HepG2 (cell line): ENCODE data around the gene INO80E. TPM values are rescaled to one million over a fixed set of nuclear protein-coding genes. Genes with fewer than 3 reads are reported as not detected.

Source experiments
- ATAC-seq: fragments of 200-7000 bp; cut with Tn5 transposase; 3 replicates; pipeline ENCODE4 v1.9.1; 2020; ENCODE audit warnings: mild to moderate bottlenecking, moderate library complexity
- BruUV-seq: library from RNA; stranded (reverse); fragments of 400-500 nt; replicated peaks from 2 replicates; lab custom pipeline; 2021; lab: Mats Ljungman, UMichigan
- CTCF ChIA-PET: fragments of 300-600 bp; formaldehyde crosslinking; extraction: SDS; loops from one replicate; lab custom pipeline; 2021; ENCODE audit warnings: low total read pairs, inconsistent platforms, low intra/inter-chr PET ratio; lab: Yijun Ruan, JAX
- POLR2A ChIA-PET: fragments of 350-600 bp; sonication (Branson Sonifier 250); formaldehyde crosslinking; loops from one replicate; lab custom pipeline; 2020; ENCODE audit warnings: antibody characterized with exemption, inconsistent platforms; lab: Yijun Ruan, JAX
- DNase-seq: peaks from one replicate; pipeline ENCODE4 v3.0.0-alpha.2; 2015; ENCODE audit warnings: low spot score
- FAIRE-seq: peaks from 3 replicates; lab custom pipeline; 2011; peaks lifted over from hg19 to GRCh38; lab: Jason Lieb, UNC
- H2AFZ ChIP-seq: one replicate; pipeline ENCODE4 v1.6.1; 2011; ENCODE audit warnings: low read length, inconsistent platforms
- H3K27ac ChIP-seq: fragments of 300-600 bp; 3 replicates; pipeline ENCODE4 v1.8.0; 2011; ENCODE audit warnings: mixed run types, mild to moderate bottlenecking, mixed read lengths, low read length, inconsistent platforms; ENCODE audit not compliant: insufficient read depth; ENCODE audit errors: extremely low read length
- H3K27me3 ChIP-seq, 2 experiments: fragments of 200-600 bp in 1 of 2; 2 replicates in 1 of 2; 3 replicates in 1 of 2; pipeline versions ENCODE4 v1.6.0 to v1.8.0; 2011; ENCODE audit warnings: low read length in 2 of 2, mild to moderate bottlenecking in 2 of 2, moderate library complexity in 2 of 2, inconsistent platforms in 1 of 2; ENCODE audit not compliant: insufficient read depth in 2 of 2, control insufficient read depth in 1 of 2
- H3K36me3 ChIP-seq, 2 experiments: fragments of 200-600 bp in 1 of 2; replicated peaks in 1 of 2; 2 replicates in 1 of 2; 3 replicates in 1 of 2; pipeline versions ENCODE4 v1.5.1 to v1.8.0; 2011; ENCODE audit warnings: low read length in 2 of 2, inconsistent platforms in 1 of 2; ENCODE audit not compliant: insufficient read depth in 2 of 2, control insufficient read depth in 1 of 2
- H3K4me1 ChIP-seq: 2 replicates; pipeline ENCODE4 v1.5.1; 2012; ENCODE audit warnings: low read length, inconsistent platforms; ENCODE audit not compliant: insufficient read depth
- H3K4me2 ChIP-seq: 2 replicates; pipeline ENCODE4 v1.6.0; 2011; ENCODE audit warnings: low read depth, low read length, inconsistent platforms
- H3K4me3 ChIP-seq, 3 experiments: fragments of 200-600 bp in 1 of 3; sonication (generic), shearing (Covaris generic) in 1 of 3; replicated peaks in 1 of 3; 2 replicates each; pipeline ENCODE4 v1.5.1; 2011 to 2016; ENCODE audit warnings: low read length in 3 of 3, inconsistent platforms in 2 of 3, low read depth in 2 of 3, mild to moderate bottlenecking in 2 of 3, control low read depth in 1 of 3, mixed read lengths in 1 of 3; ENCODE audit not compliant: insufficient read depth in 1 of 3
- H3K79me2 ChIP-seq: one replicate; pipeline ENCODE4 v1.6.1; 2011; ENCODE audit warnings: low read length, inconsistent platforms; ENCODE audit not compliant: insufficient read depth
- H3K9ac ChIP-seq: 2 replicates; pipeline ENCODE4 v1.6.0; 2011; ENCODE audit warnings: mild to moderate bottlenecking, low read depth, low read length, inconsistent platforms; ENCODE audit not compliant: insufficient read depth
- H3K9me3 ChIP-seq: 2 replicates; pipeline ENCODE4 v1.5.1; 2012; ENCODE audit warnings: mild to moderate bottlenecking, low read length
- H4K20me1 ChIP-seq: 2 replicates; pipeline ENCODE4 v1.6.0; 2011; ENCODE audit warnings: inconsistent platforms, mild to moderate bottlenecking, low read length, moderate library complexity; ENCODE audit not compliant: insufficient read depth
- FOSL1 ChIP-seq: sonication (generic); formaldehyde crosslinking; IDR thresholded peaks from 2 replicates; pipeline ENCODE4 v1.9.0; 2021; ENCODE audit warnings: missing genetic modification reagents, borderline replicate concordance
- IKZF4 ChIP-seq: sonication (generic); formaldehyde crosslinking; IDR thresholded peaks from 2 replicates; pipeline ENCODE4 v1.5.1; 2020; ENCODE audit warnings: borderline replicate concordance, mild to moderate bottlenecking, low read depth, missing genetic modification reagents; ENCODE audit errors: not compliant biosample characterization
- POGK ChIP-seq: sonication (generic); formaldehyde crosslinking; conservative IDR thresholded peaks from 2 replicates; pipeline ENCODE4 v1.8.0; 2022; ENCODE audit warnings: mild to moderate bottlenecking, moderate library complexity, missing genetic modification reagents
- RXRA ChIP-seq: sonication (generic); formaldehyde crosslinking; IDR thresholded peaks from 2 replicates; pipeline ENCODE4 v1.5.1; 2020; ENCODE audit warnings: missing genetic modification reagents
- SETDB1 ChIP-seq: sonication (generic); formaldehyde crosslinking; IDR thresholded peaks from 2 replicates; pipeline ENCODE4 v1.5.1; 2020; ENCODE audit warnings: missing genetic modification reagents, mild to moderate bottlenecking, borderline replicate concordance
- ZNF20 ChIP-seq: sonication (generic); formaldehyde crosslinking; IDR thresholded peaks from 2 replicates; pipeline ENCODE4 v1.4.0; 2020; ENCODE audit warnings: mild to moderate bottlenecking, moderate library complexity, missing genetic modification reagents
- WGBS: methylation state at CpG from one replicate; pipeline ENCODE4 v1.1.6; 2017; ENCODE audit warnings: low lambda C conversion rate; 5-methylcytosine and 5-hydroxymethylcytosine counted together
- in situ Hi-C: cut with HindIII; loops from 2 replicates; pipeline ENCODE4 v1.10.0; 2017; ENCODE audit warnings: low pct_unique_long_range_greater_than_20kb; ENCODE audit not compliant: extremely low pct_ligation_motif_present
- intact Hi-C: fragments of 100-400 bp; cut with micrococcal nuclease; formaldehyde crosslinking; loops from one replicate; pipeline ENCODE4 v1.10.0; 2022; ENCODE audit not compliant: unreplicated experiment
- polyA plus RNA-seq, 8 experiments: library from polyadenylated mRNA; depleted of rRNA in 3 of 8; stranded (reverse) in 7 of 8; unstranded in 1 of 8; fragments of >200 nt; fragmentation: Illumina TruSeq in 4 of 8; extraction: Trizol in 4 of 8; gene quantifications; 2 replicates each; pipeline versions ENCODE4 v1.2.1 to v1.2.3, GENCODE V29; 2011 to 2016; ENCODE audit warnings: low read depth in 4 of 8, missing spikeins in 1 of 8, mixed read lengths in 1 of 8; ENCODE audit not compliant: insufficient read depth in 1 of 8
- total RNA-seq, 5 experiments: library from RNA; depleted of rRNA; stranded (reverse); fragments of >200 nt; fragmentation: Illumina TruSeq; extraction: Trizol; gene quantifications; 2 replicates each; pipeline ENCODE4 v1.2.3, GENCODE V29; 2016; ENCODE audit warnings: low read depth in 1 of 5

Gene INO80E
- total and polyA plus RNA-seq, 2 of the 13 experiments (the other 11 are each of a cell fraction or from before 2014, with no cell fraction given): 25.8 to 45.6 TPM

GRCh38 chr16:30002614-30003346 is 6.7 kb downstream of the INO80E start (continued):
- no peak for TF ChIP-seq ZNF20 (CRISPR knock-in tag)
- TF ChIP-seq, all 625 proteins: peak for 0

GRCh38 chr16:30003670-30004423 is 7.8 kb downstream of the INO80E start:
- H3K27ac ChIP-seq: no peak overlapping the region
- peaks cover under 1% of the 10 kb centered on the region; the same call in 1 of the 2 replicates for H3K4me1 ChIP-seq
- CTCF ChIA-PET: no interaction called here
- POLR2A ChIA-PET: interaction anchor here (1.2 to 2.1 kb wide), 2 partner anchors 30 to 78 kb away, joined by 3 to 8 read pairs; partner anchors contain the start of gene TAOK2
- no peaks in the 10 kb centered on the region for H3K9me3 ChIP-seq
- ATAC-seq (no peak), FAIRE-seq (no peak), DNase-seq (no peak)
- no peak overlapping the region for H3K4me2 ChIP-seq
- in situ Hi-C loops: loop anchor here (10.0 kb wide), 1 partner anchor 139 kb away; the partner anchor contains the start of gene CDIPT
- TF ChIP-seq SETDB1 (CRISPR knock-in tag) (no peak), POGK (CRISPR knock-in tag) (no peak), FOSL1 (CRISPR knock-in tag) (no peak), RXRA (CRISPR knock-in tag) (no peak), IKZF4 (no peak)
- H3K4me3 ChIP-seq: no peak overlapping the region
- no peak overlapping the region for H2AFZ ChIP-seq
- 0 out of 5 replicates have a peak, but pooled peaks cover 0 to 1% of the 10 kb centered on the region in 2 experiments for H3K27me3 ChIP-seq
- intact Hi-C loops: no loop called here
- H4K20me1 ChIP-seq: no peaks in the 10 kb centered on the region
- H3K36me3 ChIP-seq: peaks cover 0 to 3% of the 10 kb centered on the region in 2 experiments; a peak in 1 of 5 replicates
- H3K9ac ChIP-seq: no peak overlapping the region
- no TSS peak for BruUV-seq
- WGBS: 95% methylated on average over 13 of the region's 17 CpGs
- no peaks in the 10 kb centered on the region for H3K79me2 ChIP-seq
